Measurements from ENCODE around the gene MUC3A.
"Not testable (repeated sequence)": the region's sequence is repeated elsewhere in the genome, so short reads cannot be mapped to it uniquely, and the experiment has no call there.

MUC3A gene

GRCh38 chr7:101002333-101002732, 53.0 kb downstream of the MUC3A start:
- DNase-seq (ENCODE audit: low read depth); H3K4me3 ChIP-seq (ENCODE audit: low read length): not testable (repeated sequence)

DNA sequence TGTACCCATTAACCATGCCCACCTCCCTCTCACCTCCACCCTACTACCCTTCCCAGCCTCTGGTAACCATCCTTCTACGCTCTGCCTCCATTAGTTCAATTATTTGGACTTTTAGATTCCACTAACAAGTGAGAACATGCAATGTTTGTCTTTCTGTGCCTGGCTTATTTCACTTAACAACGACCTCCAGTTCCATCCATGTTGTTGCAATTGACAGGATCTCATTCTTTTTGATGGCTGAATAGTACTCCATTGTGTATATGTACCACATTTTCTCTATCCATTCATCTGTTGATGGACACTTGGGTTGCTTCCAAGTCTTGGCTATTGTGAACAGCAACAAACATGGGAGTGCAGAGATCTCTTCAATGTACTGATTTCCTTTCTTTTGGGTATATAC, 58.0 kb downstream of the MUC3A start:
- not testable (repeated sequence) for DNase-seq (ENCODE audit: low read depth); H3K4me3 ChIP-seq (ENCODE audit: low read length)

DNA sequence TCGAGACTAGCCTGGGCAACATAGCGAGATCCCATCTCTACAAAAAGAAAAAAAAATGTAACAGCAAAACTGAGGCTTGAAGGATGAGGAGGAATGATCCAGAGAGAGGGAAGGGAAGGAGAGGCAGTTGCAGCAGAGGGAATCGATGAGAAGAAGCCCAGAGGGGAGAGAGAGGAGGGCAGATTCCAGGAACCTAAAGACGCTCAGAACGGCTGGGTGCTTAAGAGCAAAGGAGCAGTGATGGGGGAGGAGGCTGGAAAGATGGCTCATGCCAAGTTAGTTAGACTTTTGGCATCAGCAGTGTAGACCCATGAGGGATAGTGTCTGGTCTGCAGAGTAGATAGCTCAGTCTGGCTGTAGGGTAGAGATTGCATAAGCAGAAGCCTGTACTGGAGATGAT, 60.3 kb downstream of the MUC3A start:
- no peak for DNase-seq (ENCODE audit: low read depth)
- no peak overlapping the region for H3K4me3 ChIP-seq (ENCODE audit: low read length)
- TF ChIP-seq, protein P1, sequence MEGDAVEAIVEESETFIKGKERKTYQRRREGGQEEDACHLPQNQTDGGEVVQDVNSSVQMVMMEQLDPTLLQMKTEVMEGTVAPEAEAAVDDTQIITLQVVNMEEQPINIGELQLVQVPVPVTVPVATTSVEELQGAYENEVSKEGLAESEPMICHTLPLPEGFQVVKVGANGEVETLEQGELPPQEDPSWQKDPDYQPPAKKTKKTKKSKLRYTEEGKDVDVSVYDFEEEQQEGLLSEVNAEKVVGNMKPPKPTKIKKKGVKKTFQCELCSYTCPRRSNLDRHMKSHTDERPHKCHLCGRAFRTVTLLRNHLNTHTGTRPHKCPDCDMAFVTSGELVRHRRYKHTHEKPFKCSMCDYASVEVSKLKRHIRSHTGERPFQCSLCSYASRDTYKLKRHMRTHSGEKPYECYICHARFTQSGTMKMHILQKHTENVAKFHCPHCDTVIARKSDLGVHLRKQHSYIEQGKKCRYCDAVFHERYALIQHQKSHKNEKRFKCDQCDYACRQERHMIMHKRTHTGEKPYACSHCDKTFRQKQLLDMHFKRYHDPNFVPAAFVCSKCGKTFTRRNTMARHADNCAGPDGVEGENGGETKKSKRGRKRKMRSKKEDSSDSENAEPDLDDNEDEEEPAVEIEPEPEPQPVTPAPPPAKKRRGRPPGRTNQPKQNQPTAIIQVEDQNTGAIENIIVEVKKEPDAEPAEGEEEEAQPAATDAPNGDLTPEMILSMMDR (IDR thresholded peaks at IDR 0.05; ENCODE audit: insufficient read depth, low read depth, low read length, missing control alignments), result no peak

- DNase-seq (ENCODE audit: low read depth), result no peak
- TF ChIP-seq, protein P1 (IDR thresholded peaks at IDR 0.05; ENCODE audit: insufficient read depth, low read depth, low read length, missing control alignments), result no peak
- H3K4me3 ChIP-seq (ENCODE audit: low read length), result no peak overlapping the region
Observed at GRCh38 chr7:101012931-101013330, 63.6 kb downstream of the MUC3A start.

DNA sequence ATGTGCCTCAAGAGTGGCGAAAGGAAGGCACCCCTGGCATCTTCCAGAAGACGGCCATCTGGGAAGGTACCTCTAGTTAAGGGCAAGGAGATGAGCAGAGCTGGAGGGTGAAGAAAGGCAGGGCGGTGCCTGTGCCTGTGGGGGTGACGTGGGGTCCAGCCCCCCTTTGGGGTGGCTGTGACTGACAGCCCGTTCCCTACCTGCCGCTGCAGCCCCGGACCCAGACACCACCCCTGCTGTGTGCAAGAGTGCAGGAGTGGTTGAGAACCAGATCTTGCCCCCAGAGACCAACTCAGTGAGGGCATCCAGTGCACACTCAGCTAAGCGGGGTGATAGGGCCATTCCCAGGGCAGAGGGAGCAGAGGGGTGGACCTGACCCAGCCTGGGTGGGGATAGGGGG, 66.3 kb downstream of the MUC3A start:
- no peak for DNase-seq (ENCODE audit: low read depth)
- no peak overlapping the region for H3K4me3 ChIP-seq (ENCODE audit: low read length)
- TF ChIP-seq, protein P1 (IDR thresholded peaks at IDR 0.05; ENCODE audit: insufficient read depth, low read depth, low read length, missing control alignments), result no peak

- TF ChIP-seq, protein P1 (IDR thresholded peaks at IDR 0.05; ENCODE audit: insufficient read depth, low read depth, low read length, missing control alignments), result no peak
- DNase-seq (ENCODE audit: low read depth), result peak; percentile 82
- H3K4me3 ChIP-seq (ENCODE audit: low read length), result no peak overlapping the region
Observed at GRCh38 chr7:101017064-101017777, 67.9 kb downstream of the MUC3A start.

Data from epithelial cell of esophagus (primary cell).